SK-N-SH (cell line): ENCODE results near the gene NRL. TPM values are rescaled to one million over a fixed set of nuclear protein-coding genes. Genes with fewer than 3 reads are reported as not detected.

Source experiments
- CTCF ChIA-PET: fragments of 300-600, 350-600 bp; formaldehyde crosslinking; extraction: SDS; loops from one replicate; lab custom pipeline; 2021; lab: Yijun Ruan, JAX
- POLR2A ChIA-PET: fragments of 350-600 bp; sonication (Branson Sonifier 250); formaldehyde crosslinking; extraction: SDS; loops from one replicate; lab custom pipeline; 2020; ENCODE audit warnings: antibody characterized with exemption, inconsistent platforms; lab: Yijun Ruan, JAX
- DNase-seq: peaks from one replicate; pipeline ENCODE4 v3.0.0; 2012
- H2AFZ ChIP-seq: fragments of 200-600 bp; sonication (generic); 2 replicates; pipeline ENCODE4 v1.8.1; 2016; ENCODE audit warnings: antibody characterized with exemption, mild to moderate bottlenecking, low read depth
- H3F3A ChIP-seq: fragments of 200-600 bp; sonication (generic); replicated peaks from 2 replicates; pipeline ENCODE3; 2016; ENCODE audit warnings: antibody characterized with exemption, mild to moderate bottlenecking; ENCODE audit not compliant: insufficient read depth
- H3K27ac ChIP-seq, 2 experiments: fragments of 200-500 bp in 1 of 2; fragments of 200-600 bp in 1 of 2; sonication (Bioruptor generic) in 1 of 2; sonication (generic), shearing (Covaris generic) in 1 of 2; 2 replicates each; pipeline versions ENCODE4 v1.5.1 to v1.6.1; 2014 to 2016; ENCODE audit warnings: low read depth in 2 of 2, inconsistent platforms in 1 of 2, low read length in 1 of 2, mild to moderate bottlenecking in 1 of 2, mixed read lengths in 1 of 2
- H3K27me3 ChIP-seq: fragments of 200-600 bp; sonication (generic), shearing (Covaris generic); 2 replicates; pipeline ENCODE4 v1.6.1; 2016; ENCODE audit warnings: mixed run types; ENCODE audit not compliant: insufficient read depth
- H3K36me3 ChIP-seq, 2 experiments: fragments of 200-500 bp in 1 of 2; fragments of 200-600 bp in 1 of 2; sonication (Bioruptor generic) in 1 of 2; sonication (generic) in 1 of 2; replicated peaks in 1 of 2; 2 replicates each; pipeline versions ENCODE3 to v1.5.1; 2014 to 2016; ENCODE audit warnings: low read length in 1 of 2, mild to moderate bottlenecking in 1 of 2; ENCODE audit not compliant: insufficient read depth in 2 of 2, control insufficient read depth in 1 of 2
- H3K4me1 ChIP-seq, 2 experiments: fragments of 200-500 bp in 1 of 2; fragments of 200-600 bp in 1 of 2; sonication (Bioruptor generic) in 1 of 2; sonication (generic), shearing (Covaris generic) in 1 of 2; 2 replicates each; pipeline versions ENCODE4 v1.5.1 to v1.6.1; 2014 to 2016; ENCODE audit warnings: low read depth in 1 of 2, low read length in 1 of 2, mixed run types in 1 of 2; ENCODE audit not compliant: insufficient read depth in 2 of 2, control insufficient read depth in 1 of 2
- H3K4me2 ChIP-seq: fragments of 200-600 bp; sonication (generic), shearing (Covaris generic); 2 replicates; pipeline ENCODE4 v1.6.1; 2017; ENCODE audit warnings: mixed run types
- H3K4me3 ChIP-seq, 2 experiments: fragments of 200-500 bp in 1 of 2; fragments of 200-600 bp in 1 of 2; sonication (Bioruptor generic) in 1 of 2; sonication (generic), shearing (Covaris generic) in 1 of 2; 2 replicates each; pipeline versions ENCODE4 v1.5.1 to v1.8.1; 2014 to 2016; ENCODE audit warnings: low read depth in 2 of 2, inconsistent platforms in 1 of 2, low read length in 1 of 2, mild to moderate bottlenecking in 1 of 2, mixed read lengths in 1 of 2, moderate library complexity in 1 of 2
- H3K79me2 ChIP-seq: fragments of 200-600 bp; sonication (generic); 2 replicates; pipeline ENCODE4 v1.8.1; 2017; ENCODE audit warnings: mild to moderate bottlenecking; ENCODE audit not compliant: insufficient read depth
- H3K9ac ChIP-seq: fragments of 200-600 bp; sonication (generic); 2 replicates; pipeline ENCODE4 v1.6.1; 2017; ENCODE audit warnings: mixed run types
- H3K9me2 ChIP-seq: fragments of 200-600 bp; sonication (generic); 2 replicates; pipeline ENCODE4 v1.6.1; 2017; ENCODE audit warnings: mixed run types
- H3K9me3 ChIP-seq: fragments of 200-600 bp; sonication (generic); 2 replicates; pipeline ENCODE4 v1.6.1; 2017; ENCODE audit warnings: mixed run types, mild to moderate bottlenecking, moderate library complexity
- H4K20me1 ChIP-seq: fragments of 200-600 bp; sonication (generic); 2 replicates; pipeline ENCODE4 v1.6.1; 2017; ENCODE audit warnings: mild to moderate bottlenecking, mixed run types; ENCODE audit not compliant: insufficient read depth
- CHD2 ChIP-seq: fragments of 150-350 bp; IDR thresholded peaks from 2 replicates; pipeline ENCODE4 v1.6.1; 2018; ENCODE audit warnings: low read length; ENCODE audit not compliant: partially characterized antibody
- CTCF ChIP-seq: fragments of 200-600 bp; sonication (generic); IDR thresholded peaks from 2 replicates; pipeline ENCODE4 v1.6.1; 2017; ENCODE audit warnings: antibody characterized with exemption, mild to moderate bottlenecking, moderate library complexity
- ELF1 ChIP-seq: IDR thresholded peaks from 2 replicates; pipeline ENCODE4 v1.4.0; 2012
- EP300 ChIP-seq, 2 experiments: IDR thresholded peaks; 2 replicates each; pipeline versions ENCODE4 v1.4.0 to v1.6.1; 2012; ENCODE audit warnings: borderline replicate concordance in 1 of 2, low read depth in 1 of 2, low read length in 1 of 2
- FOXJ3 ChIP-seq: sonication (generic); formaldehyde crosslinking; IDR thresholded peaks from 2 replicates; pipeline ENCODE4 v1.5.1; 2020; ENCODE audit warnings: mild to moderate bottlenecking, missing genetic modification reagents
- GATA2 ChIP-seq: sonication (generic); formaldehyde crosslinking; IDR thresholded peaks from 2 replicates; pipeline ENCODE4 v1.5.0; 2020; ENCODE audit warnings: mild to moderate bottlenecking, missing genetic modification reagents
- JUND ChIP-seq: IDR thresholded peaks from 2 replicates; pipeline ENCODE4 v1.4.0; 2012
- MEF2A ChIP-seq: IDR thresholded peaks from 2 replicates; pipeline ENCODE4 v1.4.0; 2012; ENCODE audit warnings: low read depth, borderline replicate concordance
- MXI1 ChIP-seq: IDR thresholded peaks from 2 replicates; pipeline ENCODE4 v1.6.1; 2012; ENCODE audit warnings: mild to moderate bottlenecking, low read depth, low read length, improper control_type of control experiment
- RCOR1 ChIP-seq: fragments of 150-350 bp; IDR thresholded peaks from 2 replicates; pipeline ENCODE4 v1.6.1; 2017; ENCODE audit warnings: antibody characterized with exemption, low read length
- REST ChIP-seq: IDR thresholded peaks from 2 replicates; pipeline ENCODE4 v1.6.1; 2012; ENCODE audit warnings: mild to moderate bottlenecking, low read depth, low read length, moderate library complexity
- RFX5 ChIP-seq: IDR thresholded peaks from 2 replicates; pipeline ENCODE4 v1.6.1; 2012; ENCODE audit warnings: mild to moderate bottlenecking, improper control_type of control experiment, low read length
- SMC3 ChIP-seq: IDR thresholded peaks from 2 replicates; pipeline ENCODE4 v1.6.1; 2012; ENCODE audit warnings: low read depth, low read length, improper control_type of control experiment
- TAF1 ChIP-seq: IDR thresholded peaks from 2 replicates; pipeline ENCODE4 v1.6.1; 2012; ENCODE audit warnings: low read depth, mild to moderate bottlenecking, low read length, moderate library complexity, borderline replicate concordance
- TCF12 ChIP-seq: IDR thresholded peaks from 2 replicates; pipeline ENCODE4 v1.4.0; 2012
- USF1 ChIP-seq: IDR thresholded peaks from 2 replicates; pipeline ENCODE4 v1.4.0; 2012; ENCODE audit warnings: low read depth, borderline replicate concordance
- USF2 ChIP-seq: fragments of 150-350 bp; IDR thresholded peaks from 2 replicates; pipeline ENCODE4 v1.6.1; 2017; ENCODE audit warnings: antibody characterized with exemption, low read length, low read depth, borderline replicate concordance
- ZBTB33 ChIP-seq: IDR thresholded peaks from 2 replicates; pipeline ENCODE4 v1.4.0; 2012; ENCODE audit warnings: low read depth, borderline replicate concordance
- WGBS: methylation state at CpG from one replicate; pipeline ENCODE4 v1.1.6; 2017; ENCODE audit warnings: low lambda C conversion rate; 5-methylcytosine and 5-hydroxymethylcytosine counted together
- polyA plus RNA-seq, 3 experiments: library from polyadenylated mRNA; depleted of rRNA; stranded (reverse); fragments of >200 nt; gene quantifications; 2 replicates each; pipeline ENCODE4 v1.2.3, GENCODE V29; 2012

The NRL gene
- polyA plus RNA-seq, 1 of the 3 experiments (the other 2 are of a cell fraction), result 0.76 TPM

- Histone ChIP-seq H3K9ac (no peak within 1 kb of the TSS), H3K36me3 (no peaks in the 10 kb centered on the region), H3K4me1 (peaks cover 0 to 10% of the 10 kb centered on the region in 2 experiments; a peak in 1 of 4 replicates), H3K9me3 (no peaks in the 10 kb centered on the region), H3K4me2 (no peak within 1 kb of the TSS), H3K79me2 (no peaks in the 10 kb centered on the region), H3K4me3 (no peak within 1 kb of the TSS), H3K27ac (no peak within 1 kb of the TSS; a peak in 1 of 4 replicates), H2AFZ (no peak within 1 kb of the TSS), H3K27me3 (no peaks in the 10 kb centered on the region), H3K9me2 (no peaks in the 10 kb centered on the region), H4K20me1 (no peaks in the 10 kb centered on the region), H3F3A (peaks cover 9% of the 10 kb centered on the region)
- POLR2A ChIA-PET, result interaction anchor here (2.3 kb wide), 1 partner anchor 15 kb away, joined by 6 read pairs; the partner anchor contains the start of genes DCAF11 and NRL
- no peak for DNase-seq
- CTCF ChIA-PET, result interaction anchor here (1.5 to 2.0 kb wide), 3 partner anchors 21 to 72 kb away, joined by 3 to 10 read pairs (median 6); no protein-coding TSS in a partner anchor
- 92% methylated on average over 5 of the region's 5 CpGs for WGBS
- no peak for TF ChIP-seq TCF12
- TF ChIP-seq EP300 (IDR thresholded peaks at IDR 0.05; ENCODE audit: borderline replicate concordance in 1 of 2, low read depth in 1 of 2, low read length in 1 of 2), result no peak
- no peak for TF ChIP-seq RCOR1
- TF ChIP-seq USF1, result no peak
- no peak for TF ChIP-seq SMC3
- TF ChIP-seq JUND, result no peak
- no peak for TF ChIP-seq REST
- no peak for TF ChIP-seq FOXJ3 (CRISPR knock-in tag)
- no peak for TF ChIP-seq ZBTB33
- no peak for TF ChIP-seq USF2
- TF ChIP-seq ELF1, result no peak
- no peak for TF ChIP-seq MEF2A
- no peak for TF ChIP-seq GATA2 (CRISPR knock-in tag)
- TF ChIP-seq TAF1, result no peak
- TF ChIP-seq CHD2, result no peak
- no peak for TF ChIP-seq MXI1
- no peak for TF ChIP-seq RFX5
- no peak for TF ChIP-seq CTCF
These were observed 15.6 kb upstream of the NRL start, which contains the start of gene FITM1 for GRCh38 chr14:24130380-24130716. TSS of gene FITM1 (plus strand) at chr14:24130659. CDS start at chr14:24131564, 905 bp downstream.
